Small intestine (tissue), 16 donors: ENCODE results near the gene CCNI. TPM values are rescaled to one million over a fixed set of nuclear protein-coding genes. Genes with fewer than 3 reads are reported as not detected.

Source experiments
- DNase-seq, 2 donors: peaks; one replicate each; pipeline versions ENCODE4 v3.0.0 to v3.0.0-alpha.2; 2013
- FAIRE-seq: peaks from 2 replicates; lab custom pipeline; 2012; peaks lifted over from hg19 to GRCh38; lab: Jason Lieb, UNC
- H3K27ac ChIP-seq, 3 donors: one replicate each; pipeline ENCODE4 v1.5.1; 2013; ENCODE audit warnings: low read length in 2 of 3, mild to moderate bottlenecking in 2 of 3, control low read depth in 1 of 3, inconsistent platforms in 1 of 3, low read depth in 1 of 3, moderate library complexity in 1 of 3
- H3K27me3 ChIP-seq, 3 donors: one replicate each; pipeline ENCODE4 v1.6.1; 2013; ENCODE audit warnings: low read length in 3 of 3, inconsistent platforms in 1 of 3; ENCODE audit not compliant: control insufficient read depth in 3 of 3, insufficient read depth in 3 of 3
- H3K36me3 ChIP-seq, 3 donors: one replicate each; pipeline ENCODE4 v1.6.1; 2013; ENCODE audit warnings: low read length in 3 of 3, inconsistent platforms in 1 of 3, low read depth in 1 of 3, mild to moderate bottlenecking in 1 of 3, moderate library complexity in 1 of 3; ENCODE audit not compliant: control insufficient read depth in 3 of 3, insufficient read depth in 2 of 3
- H3K4me1 ChIP-seq, 3 donors: one replicate each; pipeline ENCODE4 v1.6.1; 2013; ENCODE audit warnings: low read length in 2 of 3, inconsistent platforms in 1 of 3, low read depth in 1 of 3, mild to moderate bottlenecking in 1 of 3, moderate library complexity in 1 of 3; ENCODE audit not compliant: control insufficient read depth in 3 of 3, insufficient read depth in 2 of 3
- H3K4me3 ChIP-seq, 3 donors: one replicate each; pipeline ENCODE4 v1.5.1; 2013; ENCODE audit warnings: low read length in 3 of 3, control low read depth in 1 of 3, inconsistent platforms in 1 of 3, low read depth in 1 of 3, mild to moderate bottlenecking in 1 of 3, moderate library complexity in 1 of 3
- H3K9me3 ChIP-seq, 2 donors: one replicate each; pipeline ENCODE4 v1.6.1; 2013; ENCODE audit warnings: low read depth in 1 of 2, low read length in 1 of 2; ENCODE audit not compliant: control insufficient read depth in 2 of 2, insufficient read depth in 1 of 2
- whole genome bisulfite sequencing, 3 donors: extraction: QIAGEN DNeasy Blood & Tissue Kit; methylation state at CpG; one replicate each; pipeline ENCODE4 v1.1.7; 2013; 5-methylcytosine and 5-hydroxymethylcytosine counted together
- long read RNA-seq, 10 donors: transcript quantifications; one replicate each; lab custom pipeline, GENCODE V29; 2026
- polyA plus RNA-seq, 4 donors: library from polyadenylated mRNA; stranded (reverse) in 3 of 4; unstranded in 1 of 4; fragments of 200-250 nt in 3 of 4; fragments of 120-200 nt in 1 of 4; gene quantifications; one replicate each; pipeline versions ENCODE4 v1.2.1 to v1.2.3, GENCODE V29; 2013
- donor health status: healthy with polysubstance abuse.
- donor health status: control.
- donor health status: control.
- donor health status: Bipolar disorder and iron deficiency.
- donor health status: healthy.

Gene CCNI
- 100 to 1,000 TPM in 3 of 4 donors, 10 to 100 TPM in 1; 78.9 to 261 (median 131) TPM for polyA plus RNA-seq
- long read RNA-seq, donor 1, transcript CCNI-201 (7 exons, 2,772 nt): major isoform, 131 of 167 reads
- long read RNA-seq, donor 1, partial matches to known transcripts: 28 of 167 reads
- long read RNA-seq, donor 1, other reads (novel, unspliced or antisense): 6 of 167 reads
- long read RNA-seq, donor 2, transcript CCNI-201 (7 exons, 2,772 nt): major isoform, 40 of 41 reads
- long read RNA-seq, donor 2, partial matches to known transcripts: 0 of 41 reads
- long read RNA-seq, donor 2, other reads (novel, unspliced or antisense): 0 of 41 reads
- long read RNA-seq, donor 3, transcript CCNI-201 (7 exons, 2,772 nt): major isoform, 61 of 151 reads
- long read RNA-seq, donor 3, transcript CCNI-209 (2 exons, 390 nt): minor isoform, 15 of 151 reads
- long read RNA-seq, donor 3, partial matches to known transcripts: 75 of 151 reads
- long read RNA-seq, donor 3, other reads (novel, unspliced or antisense): 0 of 151 reads
- long read RNA-seq, donor 4, partial matches to known transcripts: 0 of 2 reads
- long read RNA-seq, donor 4, other reads (novel, unspliced or antisense): 0 of 2 reads
- long read RNA-seq, donor 5, transcript CCNI-201 (7 exons, 2,772 nt): major isoform, 5 of 6 reads
- long read RNA-seq, donor 5, partial matches to known transcripts: 0 of 6 reads
- long read RNA-seq, donor 5, other reads (novel, unspliced or antisense): 0 of 6 reads
- long read RNA-seq, donor 6, transcript CCNI-201 (7 exons, 2,772 nt): major isoform, 84 of 99 reads
- long read RNA-seq, donor 6, transcript CCNI-209 (2 exons, 390 nt): minor isoform, 9 of 99 reads
- long read RNA-seq, donor 6, partial matches to known transcripts: 6 of 99 reads
- long read RNA-seq, donor 6, other reads (novel, unspliced or antisense): 0 of 99 reads
- long read RNA-seq, donor 7, transcript CCNI-209 (2 exons, 390 nt): minor isoform, 11 of 267 reads
- long read RNA-seq, donor 7, transcript CCNI-201 (7 exons, 2,772 nt): major isoform, 188 of 267 reads
- long read RNA-seq, donor 7, partial matches to known transcripts: 60 of 267 reads
- long read RNA-seq, donor 7, other reads (novel, unspliced or antisense): 8 of 267 reads
- long read RNA-seq, donor 8, transcript CCNI-201 (7 exons, 2,772 nt): major isoform, 10 of 22 reads
- long read RNA-seq, donor 8, partial matches to known transcripts: 11 of 22 reads
- long read RNA-seq, donor 8, other reads (novel, unspliced or antisense): 0 of 22 reads
- long read RNA-seq, donor 9, transcript CCNI-201 (7 exons, 2,772 nt): major isoform, 14 of 16 reads
- long read RNA-seq, donor 9, partial matches to known transcripts: 0 of 16 reads
- long read RNA-seq, donor 9, other reads (novel, unspliced or antisense): 0 of 16 reads
- long read RNA-seq, donor 10, transcript CCNI-209 (2 exons, 390 nt): minor isoform, 5 of 125 reads
- long read RNA-seq, donor 10, transcript CCNI-201 (7 exons, 2,772 nt): major isoform, 88 of 125 reads
- long read RNA-seq, donor 10, partial matches to known transcripts: 32 of 125 reads
- long read RNA-seq, donor 10, other reads (novel, unspliced or antisense): 0 of 125 reads

GRCh38 chr4:77075869-77076799, at the start of gene CCNI:
Gene CCNI (minus strand): TSS chr4:77075989. CDS start chr4:77066362, 9,627 bp downstream.
- DNase-seq: peak; percentile 95 to 100
- H3K27ac ChIP-seq: peak within 1 kb of the TSS; percentile 93 to 99 (median 98)
- H3K27me3 ChIP-seq: no peaks in the 10 kb centered on the region
- H3K36me3 ChIP-seq: peaks cover 0 to 4% (median 0%) of the 10 kb centered on the region in 3 donors
- peaks cover 2 to 16% (median 14%) of the 10 kb centered on the region in 3 donors for H3K4me1 ChIP-seq
- H3K9me3 ChIP-seq: no peaks in the 10 kb centered on the region
- no peak for FAIRE-seq
- peak within 1 kb of the TSS; percentile 88 to 100 (median 89) for H3K4me3 ChIP-seq
- WGBS, 3 donors: 0 to 1% (median 0%) methylated on average over 52 to 54 of the region's 54 CpGs

- no peak for DNase-seq
- peaks cover 0 to 27% (median 0%) of the 10 kb centered on the region in 3 donors for H3K4me1 ChIP-seq
- FAIRE-seq: no peak
- WGBS, 3 donors: 65 to 91% (median 86%) methylated on average over 3 of the region's 3 CpGs
- peaks cover 0 to 4% of the 10 kb centered on the region in 2 donors for H3K9me3 ChIP-seq
- H3K36me3 ChIP-seq: no peaks in the 10 kb centered on the region
- peak overlapping the region in 1 of 3 donors; percentile 25 for H3K27ac ChIP-seq
- no peak overlapping the region for H3K4me3 ChIP-seq
- peaks cover 0 to 2% (median 0%) of the 10 kb centered on the region in 3 donors for H3K27me3 ChIP-seq
Observed at GRCh38 chr4:77124576-77124975, 48.8 kb upstream of the CCNI start.

- Histone ChIP-seq H3K27me3 (peaks cover 0 to 2% (median 0%) of the 10 kb centered on the region in 3 donors), H3K27ac (peak overlapping the region in 1 of 3 donors; percentile 24), H3K4me1 (peaks cover 0 to 27% (median 0%) of the 10 kb centered on the region in 3 donors), H3K9me3 (peaks cover 0 to 4% of the 10 kb centered on the region in 2 donors), H3K4me3 (no peak overlapping the region), H3K36me3 (no peaks in the 10 kb centered on the region)
- DNase-seq (no peak), FAIRE-seq (no peak)
- WGBS, 3 donors: 19 to 54% (median 43%) methylated on average over 1 of the region's 1 CpG
Observed at GRCh38 chr4:77123411-77123810, 47.6 kb upstream of the CCNI start.

GRCh38 chr4:77122656-77123055, 46.9 kb upstream of the CCNI start:
- Histone ChIP-seq H3K27ac (no peak overlapping the region), H3K36me3 (no peaks in the 10 kb centered on the region), H3K4me1 (peaks cover 0 to 21% (median 0%) of the 10 kb centered on the region in 3 donors), H3K9me3 (peaks cover 0 to 7% of the 10 kb centered on the region in 2 donors), H3K27me3 (peaks cover 0 to 2% (median 0%) of the 10 kb centered on the region in 3 donors), H3K4me3 (no peak overlapping the region)
- no peak for FAIRE-seq
- no peak for DNase-seq
- 84 to 92% (median 85%) methylated on average over 4 of the region's 4 CpGs for WGBS, 3 donors

GRCh38 chr4:77121736-77122240, 46.0 kb upstream of the CCNI start:
- H3K36me3 ChIP-seq: no peaks in the 10 kb centered on the region
- H3K4me1 ChIP-seq: peaks cover 0 to 18% (median 0%) of the 10 kb centered on the region in 3 donors
- no peak overlapping the region for H3K27ac ChIP-seq
- FAIRE-seq (no peak), DNase-seq (no peak)
- 94 to 98% (median 94%) methylated on average over 5 of the region's 5 CpGs for WGBS, 3 donors
- peaks cover 0 to 13% of the 10 kb centered on the region in 2 donors for H3K9me3 ChIP-seq
- H3K27me3 ChIP-seq: peaks cover 0 to 2% (median 0%) of the 10 kb centered on the region in 3 donors
- no peak overlapping the region for H3K4me3 ChIP-seq

- Histone ChIP-seq H3K4me3 (no peak overlapping the region), H3K27me3 (peaks cover 0 to 2% (median 0%) of the 10 kb centered on the region in 3 donors), H3K9me3 (peaks cover 0 to 13% of the 10 kb centered on the region in 2 donors), H3K27ac (no peak overlapping the region), H3K4me1 (peaks cover 0 to 18% (median 0%) of the 10 kb centered on the region in 3 donors), H3K36me3 (no peaks in the 10 kb centered on the region)
- no peak for FAIRE-seq
- peak in 1 of 2 donors; percentile 21 for DNase-seq
- WGBS, 3 donors: 83 to 89% (median 87%) methylated on average over 8 of the region's 8 CpGs
Observed at GRCh38 chr4:77120886-77121508, 45.2 kb upstream of the CCNI start.
